Ovary (tissue), 3 donors: Measurements from ENCODE around the gene EBF3.

ENCODE experiments used
- EP300 ChIP-seq: sonication (generic); formaldehyde crosslinking; IDR thresholded peaks from one replicate; pipeline ENCODE4 v1.6.1; 2017; ENCODE audit warnings: antibody characterized with exemption
- POLR2A ChIP-seq: fragments of 450-650 bp; IDR thresholded peaks from one replicate; pipeline ENCODE4 v1.6.1; 2017; ENCODE audit warnings: antibody characterized with exemption, mild to moderate bottlenecking, moderate library complexity
- TF ChIP-seq, protein P1 (sequence below), 3 donors: fragments of 450-650 bp in 2 of 3; fragments of 200-600 bp in 1 of 3; IDR thresholded peaks; one replicate each; pipeline versions ENCODE4 v1.5.1 to v1.8.0; 2016 to 2022; ENCODE audit warnings: antibody characterized with exemption in 3 of 3, mild to moderate bottlenecking in 1 of 3
- donor health status: DM: no; HTN: no; CAD: no.

DNA sequence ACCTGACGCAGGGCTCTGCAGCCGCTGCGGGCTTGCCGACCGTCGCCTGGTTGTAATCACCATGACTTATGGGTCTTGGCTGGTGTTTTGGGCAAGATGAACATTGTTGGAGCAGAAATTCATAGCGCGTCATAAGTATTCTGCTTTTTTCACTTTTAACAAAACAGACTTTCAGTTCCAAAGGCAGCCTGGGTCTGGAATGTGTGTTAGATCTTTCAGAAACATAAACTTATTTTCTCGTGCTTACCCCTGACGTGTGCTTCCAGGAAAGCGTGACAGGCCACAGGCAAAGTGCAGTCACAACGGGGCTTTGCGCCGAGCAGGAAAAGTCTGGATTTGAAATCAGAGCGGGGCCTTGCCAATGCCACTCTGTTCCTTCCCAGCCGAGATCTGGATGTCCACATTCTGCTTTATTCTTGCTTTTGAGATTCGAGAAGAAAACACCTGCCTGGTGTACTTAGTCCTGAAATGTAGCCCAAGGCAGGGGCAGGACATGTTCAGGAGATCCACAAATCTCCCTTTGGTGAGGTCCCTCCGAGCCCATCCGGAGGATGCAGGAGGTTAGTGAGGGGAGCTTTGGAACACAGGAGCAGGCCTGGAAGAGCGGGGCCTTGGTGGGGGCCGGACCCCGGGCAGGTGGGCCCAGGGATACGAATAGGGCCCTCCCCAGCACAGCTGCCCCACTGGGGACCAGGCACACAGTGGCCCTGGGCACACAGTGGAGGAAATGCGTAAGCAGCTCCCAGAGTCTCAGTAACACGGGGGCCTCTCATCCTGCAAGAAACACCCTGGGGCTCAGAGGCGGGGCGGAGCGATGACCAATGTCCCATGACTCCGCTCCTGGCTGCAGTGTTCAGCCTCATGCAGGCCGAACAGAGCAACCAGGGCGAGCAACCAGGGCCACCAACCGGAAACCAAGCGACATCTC lies 49.5 kb upstream of the EBF3 start:
- TF ChIP-seq POLR2A (no peak), EP300 (no peak)
- TF ChIP-seq, protein P1, sequence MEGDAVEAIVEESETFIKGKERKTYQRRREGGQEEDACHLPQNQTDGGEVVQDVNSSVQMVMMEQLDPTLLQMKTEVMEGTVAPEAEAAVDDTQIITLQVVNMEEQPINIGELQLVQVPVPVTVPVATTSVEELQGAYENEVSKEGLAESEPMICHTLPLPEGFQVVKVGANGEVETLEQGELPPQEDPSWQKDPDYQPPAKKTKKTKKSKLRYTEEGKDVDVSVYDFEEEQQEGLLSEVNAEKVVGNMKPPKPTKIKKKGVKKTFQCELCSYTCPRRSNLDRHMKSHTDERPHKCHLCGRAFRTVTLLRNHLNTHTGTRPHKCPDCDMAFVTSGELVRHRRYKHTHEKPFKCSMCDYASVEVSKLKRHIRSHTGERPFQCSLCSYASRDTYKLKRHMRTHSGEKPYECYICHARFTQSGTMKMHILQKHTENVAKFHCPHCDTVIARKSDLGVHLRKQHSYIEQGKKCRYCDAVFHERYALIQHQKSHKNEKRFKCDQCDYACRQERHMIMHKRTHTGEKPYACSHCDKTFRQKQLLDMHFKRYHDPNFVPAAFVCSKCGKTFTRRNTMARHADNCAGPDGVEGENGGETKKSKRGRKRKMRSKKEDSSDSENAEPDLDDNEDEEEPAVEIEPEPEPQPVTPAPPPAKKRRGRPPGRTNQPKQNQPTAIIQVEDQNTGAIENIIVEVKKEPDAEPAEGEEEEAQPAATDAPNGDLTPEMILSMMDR (IDR thresholded peaks at IDR 0.05) = no peak
